Glutamatergic neuron (in vitro differentiated cells): ENCODE results near the gene HDC. TPM values are rescaled to one million over a fixed set of nuclear protein-coding genes. Genes with fewer than 3 reads are reported as not detected.

ENCODE experiments used
- DNase-seq: peaks from one replicate; pipeline ENCODE4 v3.0.0; 2022
- H3K27ac Mint-ChIP-seq: one replicate; pipeline ENCODE4 v1.8.0; 2020; ENCODE audit warnings: mild to moderate bottlenecking, mixed read lengths, inconsistent platforms; ENCODE audit not compliant: unreplicated experiment
- H3K27me3 Mint-ChIP-seq: one replicate; pipeline ENCODE4 v1.8.0; 2020; ENCODE audit warnings: mild to moderate bottlenecking, moderate library complexity, mixed read lengths, inconsistent platforms; ENCODE audit not compliant: unreplicated experiment
- H3K36me3 Mint-ChIP-seq: one replicate; pipeline ENCODE4 v1.8.0; 2020; ENCODE audit warnings: mild to moderate bottlenecking, mixed read lengths, inconsistent platforms; ENCODE audit not compliant: unreplicated experiment
- H3K4me1 Mint-ChIP-seq: one replicate; pipeline ENCODE4 v1.8.0; 2020; ENCODE audit warnings: mild to moderate bottlenecking, low read depth, mixed read lengths, inconsistent platforms; ENCODE audit not compliant: unreplicated experiment
- H3K4me3 Mint-ChIP-seq: one replicate; pipeline ENCODE4 v1.8.0; 2020; ENCODE audit warnings: mild to moderate bottlenecking, mixed read lengths, inconsistent platforms; ENCODE audit not compliant: unreplicated experiment
- H3K9me3 Mint-ChIP-seq: one replicate; pipeline ENCODE4 v1.8.0; 2020; ENCODE audit warnings: mild to moderate bottlenecking, moderate library complexity, mixed read lengths, inconsistent platforms; ENCODE audit not compliant: unreplicated experiment
- CTCF ChIP-seq: fragments of 200-600 bp; sonication (generic); IDR thresholded peaks from one replicate; pipeline ENCODE4 v1.5.0; 2021; ENCODE audit not compliant: partially characterized antibody, unreplicated experiment
- total RNA-seq: library from RNA; stranded (reverse); fragmentation: NEBNext Ultra II Directional; extraction: Animal tissue kit (Norgen Biotek cat#: 25700); gene quantifications from one replicate; pipeline ENCODE4 v1.2.1, GENCODE V29; 2021; ENCODE audit not compliant: unreplicated experiment

Gene HDC
- total RNA-seq, 1 donor from 2014 or later = not detected

GRCh38 chr15:50257924-50258323, 7.6 kb downstream of the HDC start:
- Mint-ChIP-seq H3K9me3 (peaks cover 2% of the 10 kb centered on the region), H3K4me3 (no peak overlapping the region), H3K27me3 (no peaks in the 10 kb centered on the region), H3K4me1 (no peaks in the 10 kb centered on the region), H3K36me3 (no peaks in the 10 kb centered on the region), H3K27ac (no peak overlapping the region)
- no peak for DNase-seq
- no peak for TF ChIP-seq CTCF

DNA sequence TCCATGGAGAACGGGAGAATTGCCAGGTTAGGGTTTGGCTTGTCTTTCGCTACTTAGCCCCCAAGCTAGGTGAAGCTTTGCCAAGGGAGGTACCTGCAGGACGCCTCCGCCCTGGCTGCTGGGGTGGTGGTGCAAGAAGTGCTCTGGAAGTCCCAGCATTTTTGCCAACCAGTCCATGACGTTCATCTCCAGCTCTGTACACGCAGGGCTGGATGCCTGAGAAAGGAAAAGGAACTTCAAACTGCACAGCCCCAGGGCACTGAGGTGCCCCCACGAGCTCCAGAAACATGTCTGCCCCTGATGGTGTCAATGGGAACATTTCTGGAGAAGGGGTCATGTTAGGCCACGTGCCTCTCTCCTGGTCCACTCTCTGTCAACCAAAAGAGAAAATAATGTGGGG, 8.2 kb downstream of the HDC start:
- no peak for DNase-seq
- no peak overlapping the region for H3K4me3 Mint-ChIP-seq
- H3K27me3 Mint-ChIP-seq = no peaks in the 10 kb centered on the region
- no peaks in the 10 kb centered on the region for H3K36me3 Mint-ChIP-seq
- no peaks in the 10 kb centered on the region for H3K4me1 Mint-ChIP-seq
- H3K9me3 Mint-ChIP-seq = peaks cover 4% of the 10 kb centered on the region
- H3K27ac Mint-ChIP-seq = no peak overlapping the region
- no peak for TF ChIP-seq CTCF

- no peak for TF ChIP-seq CTCF
- Mint-ChIP-seq H3K4me3 (no peak overlapping the region), H3K27me3 (no peaks in the 10 kb centered on the region), H3K36me3 (no peaks in the 10 kb centered on the region), H3K4me1 (no peaks in the 10 kb centered on the region), H3K27ac (no peak overlapping the region), H3K9me3 (peaks cover 4% of the 10 kb centered on the region)
- DNase-seq = no peak
Measured at GRCh38 chr15:50256188-50257041, 9.1 kb downstream of the HDC start.

- Mint-ChIP-seq H3K4me3 (no peak overlapping the region), H3K27me3 (no peaks in the 10 kb centered on the region), H3K4me1 (peaks cover 3% of the 10 kb centered on the region), H3K36me3 (no peaks in the 10 kb centered on the region), H3K27ac (no peak overlapping the region), H3K9me3 (peaks cover 4% of the 10 kb centered on the region)
- no peak for TF ChIP-seq CTCF
- DNase-seq = no peak
Measured at GRCh38 chr15:50252556-50252955, 13.0 kb downstream of the HDC start.

GRCh38 chr15:50251638-50252182, 13.8 kb downstream of the HDC start:
- H3K27me3 Mint-ChIP-seq = no peaks in the 10 kb centered on the region
- no peaks in the 10 kb centered on the region for H3K36me3 Mint-ChIP-seq
- no peak overlapping the region for H3K4me3 Mint-ChIP-seq
- H3K4me1 Mint-ChIP-seq = peaks cover 3% of the 10 kb centered on the region
- DNase-seq = no peak
- no peak overlapping the region for H3K27ac Mint-ChIP-seq
- TF ChIP-seq CTCF = no peak
- peaks cover 2% of the 10 kb centered on the region for H3K9me3 Mint-ChIP-seq
